Brain microvascular endothelial cell (primary cell): Measurements from ENCODE around the gene CCR5AS.
"Not testable (repeated sequence)": the region's sequence is repeated elsewhere in the genome, so short reads cannot be mapped to it uniquely, and the experiment has no call there.

Experiments used
- DNase-seq: peaks from one replicate; pipeline ENCODE4 v3.0.0-alpha.2; 2020
- H3K27ac ChIP-seq: fragments of 250-450 bp; sonication (Bioruptor Pico); 2 replicates; pipeline ENCODE4 v1.5.1; 2020; ENCODE audit warnings: mild to moderate bottlenecking, moderate library complexity
- H3K27me3 ChIP-seq: fragments of 250-450 bp; sonication (Bioruptor Pico); replicated peaks from 2 replicates; pipeline ENCODE4 v1.5.1; 2020; ENCODE audit warnings: mild to moderate bottlenecking
- H3K36me3 ChIP-seq: fragments of 250-450 bp; sonication (Bioruptor Pico); replicated peaks from 2 replicates; pipeline ENCODE4 v1.5.1; 2020; ENCODE audit warnings: mild to moderate bottlenecking
- H3K4me3 ChIP-seq: 2 replicates; pipeline ENCODE4 v1.5.1; 2011; ENCODE audit warnings: low read depth, mild to moderate bottlenecking, control low read depth, low read length, moderate library complexity
- CTCF ChIP-seq: IDR thresholded peaks from 2 replicates; pipeline ENCODE4 v1.5.1; 2011; ENCODE audit warnings: low read depth, mild to moderate bottlenecking, moderate library complexity, low read length, control low read depth, inconsistent platforms; ENCODE audit errors: missing control alignments
- in situ Hi-C: cut with HindIII; loops from 2 replicates; pipeline ENCODE4 v1.10.0; 2017; ENCODE audit warnings: low sequenced_read_pairs, low pct_ligation_motif_present

CCR5AS gene

GRCh38 chr3:46337911-46338310 lies 69.0 kb downstream of the CCR5AS start:
- Histone ChIP-seq H3K36me3 (no peaks in the 10 kb centered on the region), H3K27me3 (no peaks in the 10 kb centered on the region), H3K27ac (no peak overlapping the region), H3K4me3 (no peak overlapping the region)
- DNase-seq: no peak
- TF ChIP-seq CTCF: no peak
- in situ Hi-C loops: no loop called here

- in situ Hi-C loops: no loop called here
- DNase-seq: no peak
- Histone ChIP-seq H3K36me3 (no peaks in the 10 kb centered on the region), H3K27ac (no peak overlapping the region), H3K4me3 (no peak overlapping the region), H3K27me3 (no peaks in the 10 kb centered on the region)
- TF ChIP-seq CTCF: no peak
These were observed 71.3 kb downstream of the CCR5AS start for GRCh38 chr3:46335541-46335940.

GRCh38 chr3:46334741-46335478 lies 72.0 kb downstream of the CCR5AS start:
- in situ Hi-C loops: no loop called here
- TF ChIP-seq CTCF: no peak
- H3K27me3 ChIP-seq: no peaks in the 10 kb centered on the region
- H3K36me3 ChIP-seq: no peaks in the 10 kb centered on the region
- DNase-seq: peak; percentile 38
- no peak overlapping the region for H3K4me3 ChIP-seq
- H3K27ac ChIP-seq: no peak overlapping the region

GRCh38 chr3:46330676-46331075 lies 76.2 kb downstream of the CCR5AS start:
- DNase-seq, H3K36me3 ChIP-seq, H3K4me3 ChIP-seq, H3K27me3 ChIP-seq, H3K27ac ChIP-seq, in situ Hi-C loops: not testable (repeated sequence)

GRCh38 chr3:46325645-46326300 lies 81.1 kb downstream of the CCR5AS start:
- no peak for TF ChIP-seq CTCF
- in situ Hi-C loops: no loop called here
- DNase-seq: no peak
- Histone ChIP-seq H3K4me3 (no peak overlapping the region), H3K27ac (no peak overlapping the region), H3K36me3 (no peaks in the 10 kb centered on the region), H3K27me3 (peaks cover 4% of the 10 kb centered on the region)

- Histone ChIP-seq H3K4me3 (no peak overlapping the region), H3K27me3 (peaks cover 4% of the 10 kb centered on the region), H3K36me3 (no peaks in the 10 kb centered on the region), H3K27ac (no peak overlapping the region)
- TF ChIP-seq CTCF: no peak
- in situ Hi-C loops: no loop called here
- DNase-seq: no peak
These were observed 82.8 kb downstream of the CCR5AS start for GRCh38 chr3:46324036-46324435.
